GM11168 (cell line): Measurements from ENCODE around the gene CELF2.

ENCODE experiments used
- in situ Hi-C: fragments of 300-500 bp; cut with MboI; formaldehyde crosslinking; loops from one replicate; pipeline ENCODE4 v1.12.0; 2022; ENCODE audit warnings: low sequenced_read_pairs; ENCODE audit not compliant: unreplicated experiment

CELF2 gene

DNA sequence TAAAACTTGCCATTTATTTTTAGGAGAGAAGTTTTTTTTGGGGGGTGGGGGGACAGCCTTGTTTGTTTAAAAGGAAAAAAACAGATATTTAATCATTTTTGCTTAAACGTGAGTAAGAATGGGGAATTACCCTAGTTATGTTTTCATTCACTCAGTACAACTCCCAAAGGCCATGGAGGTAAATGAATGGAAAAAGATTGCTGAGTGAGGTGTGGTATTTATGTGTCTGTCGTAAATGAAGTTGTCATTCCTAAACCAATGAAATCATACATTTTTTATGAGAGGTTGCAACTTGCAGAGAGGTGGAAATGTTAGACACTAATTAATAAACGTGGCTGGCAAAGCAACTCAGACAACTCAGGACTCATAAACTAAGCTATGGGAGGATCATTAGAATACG, 218.1 kb downstream of the CELF2 start:
- in situ Hi-C loops = no loop called here

DNA sequence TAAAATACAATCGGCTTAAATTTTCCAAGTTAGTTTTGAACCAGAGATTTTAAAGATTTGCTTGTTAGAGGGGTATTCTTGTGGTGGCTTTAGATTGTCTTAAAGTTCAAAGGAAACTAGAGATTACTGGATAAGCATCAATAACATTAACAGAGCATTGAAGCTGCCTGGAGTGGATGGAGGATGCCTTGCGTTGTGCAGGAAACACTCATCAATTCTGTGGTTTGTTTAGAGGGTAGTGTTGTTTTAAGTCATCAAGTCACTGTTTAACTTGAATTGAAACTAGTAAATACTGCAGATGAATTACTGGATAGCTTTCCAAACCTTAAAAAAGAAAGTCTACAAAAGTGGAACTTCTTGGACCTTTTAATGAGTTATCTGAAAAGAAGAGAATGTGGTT, 218.6 kb downstream of the CELF2 start:
- in situ Hi-C loops = no loop called here

DNA sequence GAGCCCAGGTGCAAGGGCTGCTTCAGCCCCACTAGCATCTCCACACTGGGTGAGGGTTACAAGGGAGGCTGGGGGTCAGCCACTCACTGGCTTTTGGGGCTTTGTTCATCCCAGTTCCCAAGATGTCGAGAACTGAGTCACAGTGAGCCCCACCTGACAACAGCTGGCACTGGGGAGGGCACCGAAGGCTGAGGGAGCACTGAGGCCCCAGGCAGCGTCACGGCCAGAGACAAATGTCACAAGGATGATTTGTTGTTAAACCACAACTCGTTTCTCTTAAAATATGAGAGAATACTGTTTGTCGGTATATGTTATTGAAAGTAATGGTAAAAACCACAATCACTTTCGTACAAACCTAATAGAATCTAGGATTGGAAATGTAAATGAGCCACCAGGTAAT, 219.9 kb downstream of the CELF2 start:
- in situ Hi-C loops = no loop called here

DNA sequence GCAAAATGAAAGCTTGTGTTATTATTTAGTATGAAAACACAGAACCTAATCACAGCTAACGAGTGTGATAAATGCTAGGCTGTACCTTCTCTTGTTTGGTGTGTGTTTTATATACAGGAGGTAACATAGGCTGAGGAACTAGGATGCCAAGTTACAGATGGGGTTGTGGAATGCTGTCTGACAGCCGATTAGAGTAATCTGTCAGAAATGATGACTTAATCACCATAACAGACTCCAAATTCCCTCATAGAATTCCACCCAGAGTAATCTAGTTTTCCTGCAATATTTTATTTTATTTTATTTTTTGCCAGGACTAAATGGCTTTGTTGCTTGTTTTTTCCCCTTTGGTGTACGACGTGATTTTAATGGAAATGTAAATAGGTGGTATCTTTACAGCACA, 221.2 kb downstream of the CELF2 start:
- in situ Hi-C loops = no loop called here

DNA sequence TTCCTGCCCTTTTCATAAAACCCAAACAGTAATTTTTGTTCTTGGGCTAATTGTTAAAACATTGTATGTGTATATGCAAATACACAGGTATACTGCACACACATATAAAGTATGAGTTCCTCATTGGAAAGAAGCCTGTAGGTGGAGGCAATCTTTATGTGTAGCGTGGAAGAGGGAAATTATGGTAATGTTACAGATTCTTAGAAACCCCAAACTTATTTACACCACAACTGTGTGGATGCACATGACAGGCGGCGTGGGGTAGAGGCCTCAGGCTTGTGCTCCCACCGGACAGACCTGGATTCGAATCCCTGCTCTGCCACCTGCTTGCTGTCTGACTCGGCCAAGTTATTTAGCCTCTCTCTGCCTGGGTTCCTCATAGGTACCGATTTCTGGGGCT, 223.0 kb downstream of the CELF2 start:
- in situ Hi-C loops = no loop called here

DNA sequence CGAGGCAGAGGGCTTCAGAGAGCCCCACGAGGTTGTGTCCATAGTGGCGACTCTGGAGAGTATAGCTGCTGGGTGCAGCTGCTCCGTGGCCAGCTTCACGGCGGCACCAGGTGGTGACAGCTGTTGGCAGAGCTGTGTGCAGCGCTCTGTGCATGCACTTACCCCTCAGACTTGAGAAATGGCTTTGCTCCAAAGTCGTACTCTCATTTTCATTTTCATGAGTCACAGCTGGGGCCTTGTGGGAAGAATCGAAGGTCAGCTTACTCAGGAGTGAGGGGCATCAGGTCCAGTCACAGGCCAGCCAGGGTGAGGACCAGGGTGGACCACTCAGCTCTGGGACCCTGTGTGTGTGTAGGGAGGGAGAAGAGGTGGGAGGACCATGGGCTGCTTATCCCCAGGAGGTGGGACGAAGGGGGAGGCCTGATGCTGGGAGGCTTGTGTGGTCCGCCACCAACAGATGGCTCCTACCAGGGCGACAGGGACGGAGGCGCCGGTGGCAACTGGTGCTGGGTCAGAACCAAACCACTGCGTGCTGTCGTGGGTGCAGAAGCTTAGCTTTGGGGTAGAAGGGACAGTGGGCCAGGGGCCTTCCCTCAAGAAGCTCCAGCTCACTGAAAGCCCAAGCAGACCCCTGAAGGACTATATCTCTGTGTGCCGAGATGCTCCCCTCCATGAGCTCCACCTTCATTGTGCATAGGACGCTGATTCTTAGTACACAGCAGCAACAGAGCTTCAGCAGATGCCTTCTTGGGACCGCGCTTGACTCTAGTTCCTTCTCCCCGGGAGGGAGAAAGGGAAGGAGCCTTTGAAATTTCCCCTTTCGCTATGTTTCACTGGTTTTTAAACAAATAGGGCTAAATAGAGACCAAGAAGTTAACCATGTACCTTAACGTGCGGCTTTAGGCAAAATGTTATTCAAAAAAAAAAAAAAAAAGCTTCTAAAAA, 225.0 kb downstream of the CELF2 start:
- in situ Hi-C loops = no loop called here

DNA sequence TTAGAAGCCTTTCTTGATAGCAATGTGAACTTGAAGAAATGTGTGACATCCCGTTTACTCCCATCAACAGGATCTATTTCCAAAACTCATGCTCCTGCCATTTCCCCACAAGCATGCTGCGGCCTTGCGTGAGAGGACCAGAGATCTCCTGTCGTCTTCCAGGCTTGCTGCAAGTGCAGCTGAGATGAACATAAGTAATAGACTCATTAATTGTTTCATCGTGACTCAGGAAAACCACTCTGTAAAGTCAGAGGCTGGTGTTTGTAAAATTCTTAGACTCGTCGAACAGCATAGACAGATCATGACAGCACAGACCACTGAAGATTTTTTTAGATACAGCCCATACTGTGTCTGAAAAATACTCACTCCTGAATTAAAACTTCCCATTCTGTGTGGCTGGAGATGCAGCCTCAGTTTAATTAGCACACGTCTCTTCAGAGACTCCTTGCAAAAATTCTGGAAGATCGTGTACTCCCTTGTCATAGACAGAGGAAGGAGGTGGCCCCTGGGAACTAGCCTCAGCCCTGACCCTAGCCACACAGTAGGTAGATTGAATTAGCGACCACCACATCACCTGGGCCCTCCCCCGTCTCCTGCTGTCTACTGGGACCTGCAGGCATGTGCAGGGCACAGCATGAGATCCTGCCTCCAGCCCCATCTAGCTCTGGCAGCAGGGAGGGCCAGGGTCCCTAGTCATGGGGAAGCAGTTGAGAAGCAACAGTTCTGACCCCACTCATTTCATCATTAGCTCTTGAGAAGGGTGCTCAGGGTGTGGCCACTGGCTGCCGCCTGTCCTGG, 226.0 kb downstream of the CELF2 start:
- in situ Hi-C loops = no loop called here

DNA sequence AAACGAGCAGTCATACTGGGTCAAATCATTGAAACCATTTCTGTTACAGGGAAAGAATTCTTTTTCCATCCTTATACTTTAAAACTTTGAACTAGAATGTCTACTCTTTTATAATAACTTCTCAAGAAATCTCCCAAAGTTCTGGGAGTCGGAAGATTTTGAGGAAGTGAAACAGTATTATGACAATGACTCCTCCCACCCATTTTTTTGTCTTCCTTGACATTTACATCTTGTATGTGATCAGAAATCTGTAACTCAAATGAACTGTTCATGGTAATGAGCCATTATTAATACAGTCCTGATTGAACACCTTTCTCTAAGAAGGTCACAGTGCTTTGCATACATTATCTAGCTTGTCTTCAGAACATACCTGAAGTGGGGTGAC, 227.4 kb downstream of the CELF2 start:
- in situ Hi-C loops = no loop called here

DNA sequence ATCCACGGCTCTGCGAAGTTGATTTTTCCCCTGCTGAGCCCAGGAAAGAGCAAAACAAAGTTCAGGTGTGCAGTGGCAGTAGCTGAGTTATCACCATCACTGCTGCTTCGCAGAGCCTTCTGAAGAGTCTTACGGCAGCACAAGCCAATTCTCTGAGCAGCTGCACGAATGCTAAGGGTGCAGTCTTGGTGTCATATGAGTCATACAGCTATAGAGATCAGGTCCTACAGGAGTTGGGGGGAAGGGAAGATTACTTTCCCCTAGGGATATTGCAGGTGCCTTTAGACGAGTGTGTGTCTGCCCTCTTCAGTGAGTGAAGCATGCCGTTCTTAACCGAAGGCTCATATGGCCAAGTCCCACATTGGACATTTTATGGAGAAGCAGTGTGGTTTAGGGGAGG, 227.8 kb downstream of the CELF2 start:
- in situ Hi-C loops = no loop called here

DNA sequence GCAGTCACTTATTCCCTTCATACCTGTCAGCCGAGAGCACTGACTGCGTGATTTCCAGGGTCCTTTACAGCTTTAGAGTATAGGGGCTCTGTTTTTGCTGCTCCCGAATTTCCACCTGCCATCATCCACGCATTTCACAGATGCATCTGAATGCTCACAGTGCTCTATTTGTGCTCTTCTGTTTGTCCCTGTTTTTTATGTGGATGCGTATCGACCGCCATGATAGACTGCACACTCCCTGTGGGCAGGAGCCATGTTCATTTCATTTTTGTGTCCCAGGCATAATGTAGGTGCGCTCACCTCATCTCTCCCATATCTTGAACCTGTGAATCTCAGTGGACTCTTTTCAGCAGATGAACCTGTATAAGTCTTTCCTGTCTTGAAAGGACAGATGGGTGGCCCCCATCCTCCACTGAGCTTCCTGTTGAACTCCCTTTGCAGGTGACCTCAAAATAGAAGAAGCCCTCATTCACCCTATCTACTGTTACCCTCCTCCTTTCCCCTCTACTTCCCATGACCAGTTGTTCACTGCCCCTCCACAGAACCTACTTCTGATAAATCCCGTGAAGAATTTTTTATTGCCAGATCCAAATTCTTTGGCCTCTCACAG, 228.4 kb downstream of the CELF2 start:
- in situ Hi-C loops = no loop called here

DNA sequence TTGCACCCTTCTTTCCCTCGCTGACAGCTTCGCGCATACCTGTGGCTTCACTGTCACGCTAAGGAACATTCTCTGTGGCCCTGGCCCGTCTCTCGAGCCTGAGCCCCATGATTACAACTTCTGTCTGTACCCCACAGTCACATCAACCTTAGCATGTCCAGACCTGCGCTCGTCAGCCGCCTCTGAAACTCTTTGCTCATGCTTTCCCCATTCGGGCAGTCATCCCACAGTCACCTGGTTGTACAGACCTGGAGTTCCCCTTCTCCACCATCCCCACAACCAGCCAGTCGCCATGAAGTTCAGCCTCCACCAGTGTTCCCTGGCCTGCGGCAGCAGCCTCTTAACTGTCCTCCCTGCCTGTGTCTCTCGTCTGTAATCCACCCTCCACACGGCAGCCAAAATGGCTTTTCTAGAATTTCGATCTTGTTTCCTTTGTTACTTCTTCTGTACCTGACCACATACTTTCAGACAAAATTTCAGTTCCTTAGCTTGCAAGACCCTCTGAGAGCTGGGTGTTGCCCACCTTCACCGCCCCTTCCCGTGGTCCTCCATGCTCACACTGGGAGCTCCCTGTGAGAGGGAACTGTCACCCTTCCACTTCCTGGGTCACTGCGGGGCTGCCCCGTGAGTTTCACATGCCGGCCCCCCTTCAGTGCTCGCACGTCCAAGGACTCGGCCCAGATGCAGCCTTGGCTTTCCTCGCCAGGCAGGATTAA, 229.2 kb downstream of the CELF2 start:
- in situ Hi-C loops = no loop called here

DNA sequence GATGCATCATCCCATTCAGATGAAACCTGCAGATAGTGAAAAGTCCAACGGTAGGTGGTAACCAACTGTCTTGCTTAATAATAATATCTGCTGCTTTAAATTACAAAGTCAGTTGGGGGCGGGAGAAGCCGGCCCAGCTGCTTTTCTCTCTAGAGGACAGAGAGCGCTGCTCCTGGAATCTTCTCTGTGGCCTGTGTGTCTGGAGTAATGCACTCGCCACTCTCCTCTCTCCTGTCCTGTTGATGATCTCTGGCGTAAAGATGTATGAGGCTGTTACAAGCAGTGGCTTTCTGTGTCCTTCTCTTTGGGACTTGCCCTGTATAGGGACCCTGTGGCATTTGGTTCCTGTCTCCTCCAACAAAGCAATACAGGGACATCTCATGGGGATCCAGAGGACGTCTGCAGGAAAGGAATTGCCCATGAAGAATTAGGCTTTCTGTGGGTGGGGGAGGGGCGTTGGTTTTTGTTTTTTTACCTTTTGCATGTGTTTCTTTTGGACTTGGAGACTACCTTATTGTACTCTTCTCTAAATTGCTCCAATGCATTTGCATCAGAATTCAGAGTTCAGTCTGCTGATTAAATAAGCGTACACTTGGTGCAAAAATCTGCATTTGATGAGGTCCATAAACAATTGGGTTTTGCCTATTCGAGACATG, 231.6 kb downstream of the CELF2 start:
- in situ Hi-C loops = no loop called here

DNA sequence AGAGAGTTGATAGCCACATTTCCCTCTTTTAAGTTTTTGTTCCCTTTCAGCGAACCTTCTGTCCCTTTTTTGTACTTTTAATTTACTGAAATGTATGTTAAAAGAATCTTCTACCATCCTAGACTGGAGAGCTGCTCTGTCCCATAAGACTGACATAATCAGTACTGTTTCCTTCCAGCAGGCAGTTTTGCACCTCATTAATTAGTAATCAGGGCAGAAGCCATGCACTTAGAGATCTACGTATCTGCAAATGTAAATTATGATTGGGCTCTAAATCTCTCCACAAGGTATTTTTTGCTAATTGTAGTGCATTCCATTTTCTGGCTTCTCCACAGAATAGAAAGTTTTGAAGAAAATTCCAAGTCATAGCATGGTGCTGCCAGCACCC, 232.1 kb downstream of the CELF2 start:
- in situ Hi-C loops = no loop called here

DNA sequence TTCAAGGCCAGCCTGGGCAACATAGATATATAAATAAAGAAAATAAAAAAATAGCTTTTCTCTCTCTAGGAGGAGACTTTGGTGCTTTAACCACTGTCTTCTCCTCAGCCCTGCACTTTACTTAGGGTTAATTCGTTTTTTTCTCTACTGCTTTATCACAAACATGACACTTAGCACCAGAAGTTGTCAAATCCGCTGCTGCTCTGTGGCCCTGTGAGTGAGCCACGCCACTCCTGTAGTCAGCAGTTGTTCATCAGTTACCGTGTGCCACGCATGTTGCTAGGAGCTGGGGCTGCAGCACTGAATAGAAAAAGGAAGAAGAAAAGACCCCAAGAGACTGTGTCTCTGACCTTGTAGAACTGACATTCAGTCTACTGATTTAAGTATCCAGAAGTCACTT, 232.6 kb downstream of the CELF2 start:
- in situ Hi-C loops = no loop called here

DNA sequence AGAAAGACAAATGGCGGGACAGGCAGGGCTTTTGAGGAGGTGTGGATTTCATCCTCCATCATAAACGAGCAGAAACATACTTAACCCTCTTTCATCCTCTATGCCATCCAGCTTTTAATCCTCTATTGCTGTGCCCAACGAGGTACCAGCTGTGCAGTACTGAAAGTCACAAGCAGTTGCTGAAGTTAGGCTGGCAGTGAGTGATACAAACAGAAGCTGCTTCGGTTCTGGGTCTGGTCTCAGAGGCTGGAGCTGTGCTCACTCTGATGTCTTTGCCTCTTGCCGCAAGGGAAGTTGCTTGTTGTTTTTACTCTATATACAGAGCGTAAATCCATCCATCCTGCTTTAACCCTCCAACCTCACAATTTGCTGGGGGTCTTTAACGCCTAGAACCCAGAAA, 235.2 kb downstream of the CELF2 start:
- in situ Hi-C loops = no loop called here

DNA sequence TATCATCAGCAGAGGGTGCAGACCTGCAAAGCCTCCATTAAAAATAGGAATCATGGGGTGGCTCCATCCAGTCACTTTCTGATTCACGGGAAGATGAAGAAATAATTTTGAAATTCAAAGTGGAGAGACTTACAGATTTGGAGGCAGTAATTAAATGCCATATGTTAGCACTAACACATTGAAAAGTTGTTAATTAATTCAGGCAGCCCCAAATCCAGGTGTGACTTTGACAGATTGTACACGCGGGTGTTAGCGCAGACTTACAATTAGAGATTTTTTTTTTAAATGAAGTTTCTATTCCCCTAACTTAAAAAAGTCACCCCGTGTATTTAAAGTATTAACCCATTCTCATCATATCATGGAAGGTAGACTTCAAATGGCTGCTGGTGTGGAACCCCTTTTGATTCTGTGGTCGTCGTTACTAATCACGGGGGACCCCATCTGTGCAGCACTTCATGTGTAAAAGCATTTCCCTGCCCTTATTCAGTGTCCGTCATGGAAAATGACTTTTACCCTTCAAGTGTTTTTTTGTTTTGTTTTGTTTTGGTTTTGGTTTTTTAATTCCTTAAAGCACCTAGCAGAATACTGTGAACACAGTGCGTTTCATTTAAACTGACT, 235.8 kb downstream of the CELF2 start:
- in situ Hi-C loops = no loop called here

DNA sequence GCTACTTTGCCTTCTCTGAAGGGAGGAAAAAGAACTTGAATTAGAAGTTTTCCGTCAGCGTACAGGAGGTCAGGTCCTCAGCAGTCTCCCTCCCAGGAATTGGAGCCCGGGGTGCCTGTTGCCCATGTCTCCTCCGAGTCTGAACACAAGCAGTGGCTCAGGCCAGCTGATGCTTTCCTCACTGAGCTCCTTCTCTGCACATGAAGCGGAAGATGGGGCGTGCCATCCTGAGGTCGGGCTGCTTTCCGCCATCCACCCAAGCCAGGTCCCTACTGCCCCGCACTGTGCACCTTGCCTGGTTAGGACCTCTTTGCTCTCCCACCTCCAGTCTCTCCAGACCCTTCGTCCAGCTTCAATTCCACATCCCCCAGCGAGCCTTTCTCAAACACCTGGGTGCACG, 237.5 kb downstream of the CELF2 start:
- in situ Hi-C loops = no loop called here

DNA sequence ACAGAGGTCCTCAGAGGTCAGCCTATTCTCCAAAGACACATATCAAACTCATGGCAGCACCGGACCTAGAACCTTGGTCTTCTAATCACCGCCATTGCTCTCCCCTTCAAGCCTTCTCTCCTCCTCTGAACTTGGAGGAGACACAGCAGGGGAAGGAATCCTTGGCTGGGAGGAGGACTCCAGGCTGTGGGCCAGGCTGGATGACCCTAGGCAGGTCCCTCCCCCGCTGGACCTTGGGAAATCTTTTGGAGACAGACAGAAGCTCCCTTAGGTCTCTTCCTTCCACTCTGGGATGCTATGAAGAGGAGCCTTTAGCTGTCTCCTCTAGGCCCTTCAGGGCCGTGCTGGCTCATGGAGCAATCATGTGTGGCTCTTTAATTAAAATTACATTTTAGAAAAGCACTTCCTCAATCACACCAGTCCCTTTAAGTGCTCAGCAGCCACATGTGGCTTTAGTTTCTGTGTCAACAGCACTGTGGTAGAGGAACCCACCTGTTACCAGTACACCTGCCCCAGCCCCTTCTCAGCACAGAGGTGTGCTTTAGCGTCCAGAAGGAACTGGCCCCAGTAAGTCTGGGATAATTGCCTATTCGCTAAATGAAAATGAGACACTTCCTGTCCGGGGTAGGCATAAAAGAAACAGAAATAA, 238.2 kb downstream of the CELF2 start:
- in situ Hi-C loops = no loop called here

DNA sequence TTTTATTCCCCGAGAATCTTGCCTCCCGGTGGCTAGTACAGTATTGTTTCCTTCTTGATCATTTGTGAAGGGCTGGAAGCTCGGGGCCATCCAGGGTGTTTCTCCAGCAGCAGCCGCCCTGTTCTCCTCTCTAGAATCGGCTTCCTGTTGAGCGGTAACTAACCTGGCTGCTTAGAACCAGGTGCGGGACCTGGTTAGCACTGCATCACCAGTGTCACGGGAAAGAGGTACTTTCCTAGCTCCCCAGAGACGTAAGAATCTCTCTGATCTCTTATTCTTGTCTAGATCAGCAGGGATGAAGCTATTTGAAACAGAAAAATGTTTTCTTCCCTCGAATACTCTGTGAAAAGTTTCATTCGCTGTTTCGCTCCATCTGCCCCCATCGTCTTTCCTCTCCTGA, 239.2 kb downstream of the CELF2 start:
- in situ Hi-C loops = no loop called here
